LNCAP (cell line): ENCODE data around the gene ZNF799.

ENCODE experiments used
- TF ChIP-seq, protein P1 (sequence below): fragments of 450-650 bp; IDR thresholded peaks from 2 replicates; pipeline ENCODE4 v1.5.1; 2017; ENCODE audit warnings: mild to moderate bottlenecking

ZNF799 gene

DNA sequence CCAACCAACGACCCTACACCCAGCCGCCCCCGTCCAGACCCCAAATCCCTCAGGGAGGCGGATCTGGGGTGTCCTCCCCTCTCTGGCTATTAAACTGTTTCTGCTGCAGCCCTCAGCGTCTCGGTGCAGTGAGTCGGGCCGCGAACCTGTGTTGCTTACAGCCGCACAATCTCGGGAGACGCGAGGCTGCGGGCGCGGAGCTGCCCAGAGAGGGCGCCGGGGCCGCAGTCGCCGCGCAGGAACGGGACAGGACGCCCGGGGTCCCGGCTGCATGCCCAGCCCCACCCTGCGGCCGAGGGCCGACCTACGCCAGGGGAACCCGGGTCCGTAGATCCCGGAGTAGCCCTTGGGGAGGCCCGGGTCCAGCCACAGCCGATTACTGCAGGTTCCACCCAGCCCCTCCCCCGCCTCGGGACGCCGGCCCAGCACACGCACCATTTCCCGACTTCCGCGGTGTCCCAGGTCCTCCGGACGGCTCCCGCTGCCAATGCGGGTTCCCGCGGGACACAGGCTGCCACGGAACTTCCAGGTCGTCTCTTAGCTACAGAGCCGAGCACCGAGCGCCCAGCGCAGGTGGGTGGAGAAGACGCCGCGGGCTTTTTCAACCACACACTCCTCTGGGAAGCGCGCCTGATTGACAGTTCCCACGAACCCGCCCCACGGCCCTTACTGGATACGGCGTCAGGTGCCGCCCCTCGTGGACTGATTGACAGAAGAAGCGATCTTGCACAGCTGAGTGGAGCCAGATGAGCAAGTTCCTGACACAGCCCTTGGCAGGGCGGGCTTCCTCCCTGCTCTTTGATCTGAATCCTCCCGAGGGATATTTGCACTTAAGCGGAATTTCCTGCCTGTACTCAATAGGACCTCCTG, at the start of gene ZNF799:
TSS of gene ZNF799 (minus strand) at position 639 of the 870 bp plus-strand sequence. CDS start at position 438, 201 bp downstream.
- TF ChIP-seq, protein P1, sequence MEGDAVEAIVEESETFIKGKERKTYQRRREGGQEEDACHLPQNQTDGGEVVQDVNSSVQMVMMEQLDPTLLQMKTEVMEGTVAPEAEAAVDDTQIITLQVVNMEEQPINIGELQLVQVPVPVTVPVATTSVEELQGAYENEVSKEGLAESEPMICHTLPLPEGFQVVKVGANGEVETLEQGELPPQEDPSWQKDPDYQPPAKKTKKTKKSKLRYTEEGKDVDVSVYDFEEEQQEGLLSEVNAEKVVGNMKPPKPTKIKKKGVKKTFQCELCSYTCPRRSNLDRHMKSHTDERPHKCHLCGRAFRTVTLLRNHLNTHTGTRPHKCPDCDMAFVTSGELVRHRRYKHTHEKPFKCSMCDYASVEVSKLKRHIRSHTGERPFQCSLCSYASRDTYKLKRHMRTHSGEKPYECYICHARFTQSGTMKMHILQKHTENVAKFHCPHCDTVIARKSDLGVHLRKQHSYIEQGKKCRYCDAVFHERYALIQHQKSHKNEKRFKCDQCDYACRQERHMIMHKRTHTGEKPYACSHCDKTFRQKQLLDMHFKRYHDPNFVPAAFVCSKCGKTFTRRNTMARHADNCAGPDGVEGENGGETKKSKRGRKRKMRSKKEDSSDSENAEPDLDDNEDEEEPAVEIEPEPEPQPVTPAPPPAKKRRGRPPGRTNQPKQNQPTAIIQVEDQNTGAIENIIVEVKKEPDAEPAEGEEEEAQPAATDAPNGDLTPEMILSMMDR = no peak

DNA sequence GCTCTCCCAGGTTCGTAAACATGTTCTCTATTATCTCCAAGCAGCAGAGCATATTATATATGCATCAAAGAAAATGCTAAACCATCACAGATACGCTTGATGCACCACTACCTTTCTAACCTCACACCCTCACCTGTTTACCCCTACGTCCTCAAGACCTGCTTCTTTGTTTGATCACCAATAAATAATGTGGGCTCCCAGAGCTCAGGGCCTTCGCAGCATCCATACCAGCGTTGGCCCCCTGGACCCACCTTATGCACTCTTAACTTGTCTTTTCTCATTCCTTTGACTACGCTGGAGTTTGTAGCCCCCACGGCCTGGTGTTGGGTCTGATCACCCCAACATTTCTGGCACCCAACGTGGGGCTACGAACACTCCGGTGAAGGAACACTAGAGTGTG, 49.8 kb upstream of the ZNF799 start:
- TF ChIP-seq, protein P1 = no peak

DNA sequence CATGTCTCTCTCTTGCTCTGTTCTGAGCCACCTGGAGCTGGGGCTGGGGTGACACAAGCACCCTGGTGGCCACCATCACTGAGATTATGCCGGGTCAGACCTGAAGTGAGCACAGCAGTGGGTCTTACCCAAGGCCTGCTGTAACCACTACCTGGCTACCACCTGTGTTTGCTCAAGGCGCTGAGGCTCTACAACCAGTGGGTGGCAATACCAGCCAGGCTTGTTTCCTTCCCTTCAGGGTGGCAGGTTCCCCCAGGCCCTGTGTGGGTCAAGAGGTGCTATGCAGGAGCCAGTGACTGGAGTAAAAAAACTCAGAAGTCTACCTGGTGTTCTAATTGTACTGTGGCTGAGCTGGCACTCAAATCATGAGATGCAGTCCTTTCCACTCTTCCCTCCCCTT, 47.7 kb upstream of the ZNF799 start:
- TF ChIP-seq, protein P1 = no peak

DNA sequence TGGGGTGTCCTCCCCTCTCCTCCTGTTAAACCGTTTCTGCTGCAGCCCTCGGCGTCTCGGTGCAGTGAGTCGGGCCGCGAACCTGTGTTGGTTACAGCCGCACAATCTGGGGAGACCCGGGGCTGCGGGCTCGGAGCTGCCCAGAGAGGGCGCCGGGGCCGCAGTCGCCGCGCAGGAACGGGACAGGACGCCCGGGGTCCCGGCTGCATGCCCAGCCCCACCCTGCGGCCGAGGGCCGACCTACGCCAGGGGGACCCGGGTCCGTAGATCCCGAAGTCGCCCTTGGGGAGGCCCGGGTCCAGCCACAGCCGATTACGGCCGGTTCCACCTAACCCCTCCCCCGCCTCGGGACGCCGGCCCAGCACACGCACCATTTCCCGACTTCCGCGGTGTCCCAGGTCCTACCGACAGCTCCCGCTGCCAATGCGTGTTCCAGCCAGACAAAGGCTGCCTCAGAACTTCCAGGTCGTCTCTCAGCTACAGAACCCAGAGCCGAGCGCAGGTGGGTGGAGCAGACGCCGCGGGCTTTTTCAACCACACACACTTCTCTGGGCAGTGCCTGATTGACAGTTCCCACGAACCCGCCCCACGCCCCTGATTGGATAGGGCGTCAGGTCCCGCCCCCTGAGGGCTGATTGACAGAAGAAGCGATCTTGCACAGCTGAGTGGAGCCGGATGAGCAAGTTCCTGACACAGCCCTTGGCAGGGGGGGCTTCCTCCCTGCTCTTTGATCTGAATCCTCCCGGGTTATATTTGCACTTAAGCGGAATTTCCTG, 39.7 kb upstream of the ZNF799 start, which contains the start of gene ZNF443:
TSS of gene ZNF443 (minus strand) at position 481 of the 776 bp plus-strand sequence. CDS start at position 374, 107 bp downstream.
- TF ChIP-seq, protein P1 = no peak

DNA sequence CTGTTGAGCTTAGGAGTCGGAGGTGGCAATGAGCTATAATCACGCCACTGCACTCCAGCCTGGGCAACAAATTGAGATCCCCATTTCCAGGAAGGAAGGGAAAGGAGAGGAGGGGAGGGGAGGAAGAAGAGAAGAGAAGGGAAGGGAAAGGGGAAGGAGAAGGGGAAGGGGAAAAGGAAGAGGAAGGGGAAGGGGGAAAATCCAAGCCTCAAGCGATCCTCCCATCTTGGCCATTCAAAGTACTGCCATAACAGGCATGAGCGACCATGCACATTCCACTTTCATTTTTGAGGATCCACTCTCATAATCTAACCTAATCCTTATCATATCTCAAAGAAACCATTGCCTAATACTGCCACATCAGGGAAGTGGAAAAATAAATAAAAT, 24.8 kb upstream of the ZNF799 start:
- TF ChIP-seq, protein P1 = no peak

DNA sequence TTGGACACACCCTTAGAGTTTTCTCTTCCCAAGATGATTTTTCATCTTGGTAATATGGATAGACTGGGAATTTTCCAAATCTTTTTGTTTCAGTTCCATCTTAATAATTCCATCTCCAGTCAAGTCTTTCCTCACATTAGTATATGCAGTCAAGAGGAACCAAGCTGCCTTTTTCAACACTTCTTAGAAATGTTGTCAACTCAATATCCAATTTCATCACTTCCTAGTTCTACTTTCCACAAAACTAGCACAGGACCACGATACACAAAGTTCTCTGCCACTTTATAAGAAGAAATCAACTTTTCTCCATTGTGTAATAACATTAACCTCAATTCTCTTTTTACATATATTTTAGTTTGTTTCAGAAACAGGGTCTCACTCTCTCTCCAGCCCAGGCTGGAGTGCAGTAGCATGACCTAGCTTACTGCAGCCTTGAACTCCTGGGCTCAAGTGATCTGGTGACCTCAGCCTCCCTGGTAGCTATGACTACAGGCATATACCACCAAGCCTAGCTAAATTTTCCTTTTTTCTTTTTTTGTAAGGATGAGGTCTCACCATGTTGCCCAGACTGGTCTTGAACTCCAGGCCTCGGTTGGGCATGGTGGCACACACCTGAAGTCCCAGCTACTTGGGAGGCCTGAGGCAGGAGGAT, 24.3 kb upstream of the ZNF799 start:
- TF ChIP-seq, protein P1 = no peak

DNA sequence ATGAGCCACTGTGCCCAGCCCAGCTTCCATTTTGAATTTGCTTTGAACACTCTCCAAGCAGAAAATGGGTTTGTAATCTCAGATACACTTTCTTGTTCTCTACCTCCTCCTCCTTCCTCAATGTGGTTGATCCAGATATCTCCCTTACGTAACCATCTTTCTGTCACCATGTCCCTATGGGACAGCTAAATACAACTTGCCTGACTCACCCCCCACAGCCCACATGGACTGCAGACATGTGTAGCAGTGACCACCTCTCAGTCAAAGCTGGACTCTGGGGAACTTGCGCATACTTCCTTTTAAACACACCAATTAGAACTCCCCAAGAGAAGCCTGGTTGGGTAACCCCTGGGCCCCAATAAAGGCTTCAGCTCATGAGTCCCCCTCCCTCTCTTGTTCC, 10.8 kb upstream of the ZNF799 start:
- TF ChIP-seq, protein P1 = no peak
